Activated CD4-positive, alpha-beta T cell treated with anti-CD3 and anti-CD28 coated beads, Interleukin-2, amount 50 U/mL, for 4 hours (primary cell): ENCODE measurements around the gene MTCL1.

Source experiments
- DNase-seq, 2 experiments: peaks; one replicate each; pipeline ENCODE4 v3.0.0-alpha.2; 2020

MTCL1 gene

GRCh38 chr18:8776013-8776943 lies 70.9 kb downstream of the MTCL1 start:
- DNase-seq: no peak

GRCh38 chr18:8777846-8778245 lies 72.5 kb downstream of the MTCL1 start:
- DNase-seq: no peak

GRCh38 chr18:8778386-8778785 lies 73.0 kb downstream of the MTCL1 start:
- no peak for DNase-seq

GRCh38 chr18:8778824-8779223 lies 73.5 kb downstream of the MTCL1 start:
- no peak for DNase-seq

- no peak for DNase-seq
These were observed 73.9 kb downstream of the MTCL1 start for GRCh38 chr18:8779251-8779650.

- DNase-seq: no peak
These were observed 74.9 kb downstream of the MTCL1 start for GRCh38 chr18:8780227-8780626.

GRCh38 chr18:8781671-8782070 lies 76.3 kb downstream of the MTCL1 start:
- no peak for DNase-seq

GRCh38 chr18:8783335-8783993 lies 78.1 kb downstream of the MTCL1 start:
- no peak for DNase-seq

- DNase-seq: no peak
These were observed 78.7 kb downstream of the MTCL1 start for GRCh38 chr18:8783994-8784530.

GRCh38 chr18:8785261-8785660 lies 79.9 kb downstream of the MTCL1 start:
- no peak for DNase-seq

GRCh38 chr18:8785855-8786482 lies 80.6 kb downstream of the MTCL1 start:
- no peak for DNase-seq

GRCh38 chr18:8786483-8787370 lies 81.4 kb downstream of the MTCL1 start:
- DNase-seq: no peak

- DNase-seq: no peak
These were observed 82.0 kb downstream of the MTCL1 start for GRCh38 chr18:8787371-8787670.

GRCh38 chr18:8787794-8788193 lies 82.4 kb downstream of the MTCL1 start:
- DNase-seq: no peak

GRCh38 chr18:8788503-8789429 lies 83.4 kb downstream of the MTCL1 start:
- no peak for DNase-seq

- DNase-seq: no peak
These were observed 85.9 kb downstream of the MTCL1 start for GRCh38 chr18:8791171-8791651.

GRCh38 chr18:8792688-8793316 lies 87.4 kb downstream of the MTCL1 start:
- DNase-seq: no peak

GRCh38 chr18:8793445-8794155 lies 88.2 kb downstream of the MTCL1 start:
- DNase-seq: no peak

GRCh38 chr18:8794156-8794933 lies 89.0 kb downstream of the MTCL1 start:
- no peak for DNase-seq
